Activated CD4-positive, alpha-beta T cell treated with anti-CD3 and anti-CD28 coated beads, Interleukin-2, amount 10 ng/mL, durations not matched to agents 7 days and 5 days (primary cell): ENCODE measurements around the gene TAS2R40. TPM values are rescaled to one million over a fixed set of nuclear protein-coding genes. Genes with fewer than 3 reads are reported as not detected.
A peak's percentile ranks its signal among the peaks of the same experiment; 100 is the strongest.

Experiments used
- CTCF ChIA-PET: fragments of 350-600 bp; sonication (Branson Sonifier 250); formaldehyde crosslinking; loops from one replicate; lab custom pipeline; 2021; ENCODE audit warnings: antibody characterized with exemption; lab: Charles Lee
- POLR2A ChIA-PET: fragments of 350-600 bp; sonication (Branson Sonifier 250); formaldehyde crosslinking; loops from one replicate; lab custom pipeline; 2021; ENCODE audit warnings: antibody characterized with exemption; lab: Charles Lee
- DNase-seq: peaks from one replicate; pipeline ENCODE4 v3.0.0-alpha.2; 2020
- H3K27ac Mint-ChIP-seq: one replicate; pipeline ENCODE4 v1.8.0; 2021; ENCODE audit warnings: mild to moderate bottlenecking, moderate library complexity, mixed read lengths
- H3K27me3 Mint-ChIP-seq: one replicate; pipeline ENCODE4 v1.8.0; 2021; ENCODE audit warnings: mixed read lengths
- H3K36me3 Mint-ChIP-seq: one replicate; pipeline ENCODE4 v1.8.0; 2021; ENCODE audit warnings: low read depth, mixed read lengths
- H3K4me1 Mint-ChIP-seq: one replicate; pipeline ENCODE4 v1.8.0; 2021; ENCODE audit warnings: mixed read lengths
- H3K4me3 Mint-ChIP-seq: one replicate; pipeline ENCODE4 v1.8.0; 2021; ENCODE audit warnings: mild to moderate bottlenecking, moderate library complexity, mixed read lengths
- H3K9me3 Mint-ChIP-seq: one replicate; pipeline ENCODE4 v1.8.0; 2021; ENCODE audit warnings: mixed read lengths
- total RNA-seq, 2 experiments: library from RNA; stranded (reverse); gene quantifications; one replicate each; pipeline ENCODE4 v1.2.3, GENCODE V29; 2021

TAS2R40 gene
- total RNA-seq, 2 experiments from 2014 or later = not detected

DNA sequence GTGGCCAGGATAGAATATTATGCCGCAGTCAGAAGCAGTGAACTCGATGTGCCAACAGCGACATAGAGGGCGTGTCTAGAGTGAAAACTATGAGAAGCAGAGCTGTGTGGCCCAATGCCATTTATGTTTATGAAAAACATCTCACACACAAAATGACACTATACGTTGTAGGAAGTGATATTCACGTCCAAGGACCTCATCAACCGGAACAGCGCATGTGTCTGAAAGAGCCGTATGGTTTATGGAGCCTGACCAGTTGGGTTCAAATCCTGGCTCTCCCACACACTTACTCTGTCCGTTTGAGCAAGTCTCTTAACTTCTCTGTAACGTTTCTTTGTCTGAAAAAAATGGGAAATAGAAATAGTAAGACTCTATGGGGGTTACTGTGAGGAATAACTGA is 20.5 kb downstream of the TAS2R40 start:
- ChIA-PET POLR2A (no interaction called here), CTCF (interaction anchor here (0.6 to 2.9 kb wide), 6 partner anchors 13 to 138 kb away, joined by 3 to 21 read pairs (median 6); no protein-coding TSS in a partner anchor)
- H3K4me3 Mint-ChIP-seq = no peak overlapping the region
- DNase-seq = no peak
- no peak overlapping the region for H3K27ac Mint-ChIP-seq
- no peaks in the 10 kb centered on the region for H3K27me3 Mint-ChIP-seq
- peaks cover 21% of the 10 kb centered on the region for H3K9me3 Mint-ChIP-seq
- peaks cover 23% of the 10 kb centered on the region for H3K36me3 Mint-ChIP-seq
- H3K4me1 Mint-ChIP-seq = peaks cover 71% of the 10 kb centered on the region

DNA sequence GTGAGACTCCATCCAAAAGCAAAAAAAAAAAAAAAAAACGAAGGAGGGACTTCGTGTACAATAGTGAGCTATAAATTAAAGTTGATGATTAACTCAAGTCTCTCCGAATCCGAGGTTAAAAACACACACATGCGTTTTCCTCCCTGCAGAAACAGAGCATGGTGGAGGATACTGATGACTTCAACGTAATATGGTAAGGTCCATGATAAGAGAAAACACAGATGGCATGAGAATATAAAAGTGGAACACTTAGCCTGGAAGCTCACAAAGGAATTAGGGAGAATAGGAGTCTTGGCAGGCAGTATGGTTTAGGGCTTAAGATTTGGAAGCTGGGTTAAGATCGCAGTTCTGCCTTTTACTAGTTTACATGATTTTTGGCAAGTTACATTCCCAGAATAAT is 21.3 kb downstream of the TAS2R40 start:
- no peak for DNase-seq
- POLR2A ChIA-PET = interaction anchor here (1.1 to 1.4 kb wide), 2 partner anchors 20 to 26 kb away, joined by 3 to 5 read pairs; partner anchors contain the start of gene GSTK1
- Mint-ChIP-seq H3K4me3 (no peak overlapping the region), H3K27ac (no peak overlapping the region), H3K4me1 (peaks cover 74% of the 10 kb centered on the region), H3K36me3 (peaks cover 25% of the 10 kb centered on the region), H3K27me3 (no peaks in the 10 kb centered on the region), H3K9me3 (peaks cover 19% of the 10 kb centered on the region)
- CTCF ChIA-PET = interaction anchor here (0.6 to 1.9 kb wide), 5 partner anchors 12 to 137 kb away, joined by 3 to 7 read pairs (median 6); no protein-coding TSS in a partner anchor

DNA sequence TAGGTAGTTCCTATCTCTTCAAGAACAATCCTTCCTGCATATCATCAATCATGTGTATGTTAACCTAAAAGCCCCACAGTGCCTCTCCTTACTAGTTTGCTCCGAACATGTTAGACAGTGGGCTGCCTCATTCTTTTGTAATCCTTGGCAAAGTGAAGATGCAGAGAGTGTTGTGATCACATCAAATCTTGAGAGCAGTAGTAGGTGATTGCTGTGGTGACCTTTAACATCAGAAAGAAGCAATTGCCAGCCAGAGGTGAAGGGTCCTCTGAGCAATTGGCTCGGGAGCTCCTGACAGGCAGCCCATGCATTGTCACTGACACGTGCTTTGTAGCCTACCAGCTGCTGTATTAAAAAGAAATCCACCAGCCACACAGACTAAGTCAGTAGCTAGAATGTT is 21.8 kb downstream of the TAS2R40 start:
- Mint-ChIP-seq H3K9me3 (peaks cover 22% of the 10 kb centered on the region), H3K27ac (peak overlapping the region; percentile 70), H3K27me3 (no peaks in the 10 kb centered on the region), H3K36me3 (peaks cover 27% of the 10 kb centered on the region), H3K4me3 (no peak overlapping the region), H3K4me1 (peaks cover 77% of the 10 kb centered on the region)
- POLR2A ChIA-PET = interaction anchor here (0.6 to 1.4 kb wide), 3 partner anchors 15 to 25 kb away, joined by 3 to 5 read pairs (median 3); partner anchors contain the start of gene GSTK1
- no peak for DNase-seq
- CTCF ChIA-PET = interaction anchor here (0.6 to 1.9 kb wide), 4 partner anchors 12 to 137 kb away, joined by 4 to 7 read pairs (median 6); no protein-coding TSS in a partner anchor

DNA sequence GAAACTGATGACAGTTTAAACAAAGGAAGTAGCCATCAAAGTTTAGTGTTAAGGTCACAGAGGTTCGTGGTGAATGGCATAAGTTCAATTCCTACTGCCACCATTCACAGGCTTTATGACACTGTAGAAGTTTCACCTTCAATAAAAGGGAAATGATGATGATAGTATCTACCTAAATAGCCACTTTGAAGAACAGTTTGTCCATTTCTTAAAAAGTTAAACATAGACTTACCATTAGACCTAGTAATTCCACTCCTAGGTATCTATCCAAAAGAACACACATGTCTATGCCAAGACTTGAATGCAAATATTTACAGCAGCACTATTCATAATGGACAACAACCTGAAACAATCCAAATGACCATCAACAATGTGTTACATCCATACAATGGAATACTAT is 22.5 kb downstream of the TAS2R40 start:
- Mint-ChIP-seq H3K4me1 (peaks cover 81% of the 10 kb centered on the region), H3K27me3 (no peaks in the 10 kb centered on the region), H3K27ac (peak overlapping the region; percentile 82), H3K36me3 (peaks cover 34% of the 10 kb centered on the region), H3K4me3 (no peak overlapping the region), H3K9me3 (peaks cover 29% of the 10 kb centered on the region)
- POLR2A ChIA-PET = interaction anchor here (0.6 to 1.4 kb wide), 3 partner anchors 14 to 25 kb away, joined by 3 to 5 read pairs (median 3); partner anchors contain the start of gene GSTK1
- DNase-seq = no peak
- CTCF ChIA-PET = interaction anchor here (1.2 to 1.9 kb wide), 3 partner anchors 15 to 436 kb away, joined by 3 to 7 read pairs (median 3); no protein-coding TSS in a partner anchor

DNA sequence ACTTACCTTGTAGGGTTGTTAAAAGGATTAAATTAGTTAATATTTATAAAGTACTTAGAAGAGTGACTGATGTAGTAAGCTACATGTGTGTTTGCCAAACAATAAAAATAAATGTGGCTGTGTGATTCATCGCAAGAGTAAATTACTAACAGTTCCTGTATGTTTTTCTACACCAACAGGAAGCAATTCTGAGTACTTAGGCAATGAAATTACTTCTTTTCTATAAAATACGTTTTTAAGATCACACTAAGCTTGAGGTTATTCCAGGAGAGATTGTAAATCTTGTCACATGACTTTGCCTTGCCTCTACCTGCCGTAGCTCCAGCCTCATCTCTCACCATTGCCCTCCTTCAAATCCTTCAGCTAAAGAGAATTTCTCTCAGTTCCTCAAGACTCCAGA is 23.3 kb downstream of the TAS2R40 start:
- no peak for DNase-seq
- H3K36me3 Mint-ChIP-seq = peaks cover 40% of the 10 kb centered on the region
- peak overlapping the region; percentile 35 for H3K4me3 Mint-ChIP-seq
- H3K27me3 Mint-ChIP-seq = no peaks in the 10 kb centered on the region
- peaks cover 35% of the 10 kb centered on the region for H3K9me3 Mint-ChIP-seq
- peak overlapping the region; percentile 82 for H3K27ac Mint-ChIP-seq
- peaks cover 87% of the 10 kb centered on the region for H3K4me1 Mint-ChIP-seq
- CTCF ChIA-PET = interaction anchor here (0.9 to 1.6 kb wide), 4 partner anchors 14 to 437 kb away, joined by 3 read pairs; no protein-coding TSS in a partner anchor
- POLR2A ChIA-PET = interaction anchor here (0.6 to 1.1 kb wide), 3 partner anchors 18 to 127 kb away, joined by 3 to 5 read pairs (median 4); partner anchors contain the start of gene GSTK1

DNA sequence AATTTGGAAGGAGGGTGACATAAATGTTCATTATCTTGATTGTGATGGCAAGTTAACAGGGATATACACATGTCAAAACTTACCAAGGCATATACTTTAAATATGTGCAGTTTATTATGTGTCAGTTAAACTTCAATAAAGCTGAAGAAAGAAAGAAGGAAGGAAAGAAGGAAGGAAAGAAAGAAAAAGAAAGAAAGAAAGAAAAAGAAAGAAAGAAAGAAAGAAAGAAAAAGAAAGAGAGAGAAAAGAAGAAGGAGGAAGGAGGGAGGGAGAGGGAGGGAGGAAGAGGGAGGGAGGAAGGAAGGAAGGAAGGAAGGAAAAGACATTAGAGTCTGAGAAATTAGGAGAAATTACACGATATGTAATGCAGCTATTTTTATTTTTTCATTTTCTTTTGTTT is 25.5 kb downstream of the TAS2R40 start:
- H3K36me3 Mint-ChIP-seq = peaks cover 59% of the 10 kb centered on the region
- no peak overlapping the region for H3K4me3 Mint-ChIP-seq
- POLR2A ChIA-PET = no interaction called here
- CTCF ChIA-PET = interaction anchor here (0.6 to 1.2 kb wide), 3 partner anchors 52 to 122 kb away, joined by 3 read pairs; no protein-coding TSS in a partner anchor
- DNase-seq = no peak
- peak overlapping the region; percentile 34 for H3K27ac Mint-ChIP-seq
- H3K27me3 Mint-ChIP-seq = no peaks in the 10 kb centered on the region
- H3K9me3 Mint-ChIP-seq = peaks cover 48% of the 10 kb centered on the region
- peaks cover 89% of the 10 kb centered on the region for H3K4me1 Mint-ChIP-seq

DNA sequence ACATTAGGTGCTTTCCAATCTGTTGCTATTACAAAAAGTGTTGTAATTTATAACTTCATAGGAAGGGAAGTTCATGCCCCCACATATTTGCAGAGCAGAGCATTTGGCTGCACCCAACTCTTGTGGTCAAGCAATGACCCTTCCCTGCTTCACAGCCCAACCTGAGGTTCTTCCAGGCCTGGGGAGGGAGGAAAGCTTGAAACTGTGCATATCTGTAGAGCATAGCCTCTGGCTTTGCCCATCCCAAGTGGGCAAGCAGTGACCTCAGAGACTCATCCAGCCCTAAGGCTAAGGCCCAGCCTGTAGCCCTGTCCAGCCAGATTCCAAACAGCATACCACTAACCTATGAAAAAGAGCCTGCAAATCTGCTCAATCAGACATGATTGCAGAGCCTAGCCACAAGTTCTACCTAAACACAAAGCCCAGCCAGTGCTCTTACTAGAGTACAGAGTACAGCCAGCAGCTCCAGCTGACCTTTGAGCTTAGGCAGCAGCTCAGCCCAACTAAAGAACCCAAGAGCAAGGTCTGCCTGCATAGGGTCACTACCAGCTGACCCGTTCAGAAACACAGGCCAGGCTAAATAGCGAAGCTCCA is 27.0 kb downstream of the TAS2R40 start:
- H3K4me3 Mint-ChIP-seq = no peak overlapping the region
- ChIA-PET POLR2A (interaction anchor here (0.6 kb wide), 1 partner anchor 31 kb away, joined by 4 read pairs; no protein-coding TSS in a partner anchor), CTCF (interaction anchor here (0.6 to 5.0 kb wide), 5 partner anchors 8 to 131 kb away, joined by 3 to 23 read pairs (median 3); no protein-coding TSS in a partner anchor)
- peaks cover 59% of the 10 kb centered on the region for H3K9me3 Mint-ChIP-seq
- peaks cover 88% of the 10 kb centered on the region for H3K4me1 Mint-ChIP-seq
- H3K27ac Mint-ChIP-seq = peak overlapping the region; percentile 60
- peaks cover 69% of the 10 kb centered on the region for H3K36me3 Mint-ChIP-seq
- DNase-seq = no peak
- H3K27me3 Mint-ChIP-seq = no peaks in the 10 kb centered on the region

DNA sequence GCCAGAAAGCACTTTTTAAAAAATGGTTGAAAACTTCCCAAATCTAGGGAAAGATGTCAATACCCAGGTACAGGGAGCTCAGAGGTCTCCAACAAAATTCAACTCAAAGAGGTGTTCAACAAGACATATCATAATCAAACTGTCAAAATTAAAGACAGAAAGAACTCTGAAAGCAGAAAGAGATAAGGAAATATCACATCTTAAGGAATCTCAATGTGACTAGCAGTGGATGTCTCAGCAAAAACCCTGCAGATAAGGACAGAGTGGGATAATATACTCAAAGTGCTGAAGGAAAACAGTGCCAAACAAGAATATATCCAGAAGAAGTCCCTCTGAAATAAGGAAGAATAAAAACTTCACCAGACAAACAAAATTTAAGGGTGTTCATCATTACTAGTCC is 28.4 kb downstream of the TAS2R40 start:
- H3K36me3 Mint-ChIP-seq = peaks cover 73% of the 10 kb centered on the region
- DNase-seq = no peak
- CTCF ChIA-PET = interaction anchor here (1.3 to 5.0 kb wide), 4 partner anchors 10 to 60 kb away, joined by 3 to 23 read pairs (median 7); no protein-coding TSS in a partner anchor
- H3K4me3 Mint-ChIP-seq = peak overlapping the region; percentile 10
- no peaks in the 10 kb centered on the region for H3K27me3 Mint-ChIP-seq
- POLR2A ChIA-PET = no interaction called here
- H3K27ac Mint-ChIP-seq = peak overlapping the region; percentile 88
- peaks cover 86% of the 10 kb centered on the region for H3K4me1 Mint-ChIP-seq
- H3K9me3 Mint-ChIP-seq = peaks cover 61% of the 10 kb centered on the region

DNA sequence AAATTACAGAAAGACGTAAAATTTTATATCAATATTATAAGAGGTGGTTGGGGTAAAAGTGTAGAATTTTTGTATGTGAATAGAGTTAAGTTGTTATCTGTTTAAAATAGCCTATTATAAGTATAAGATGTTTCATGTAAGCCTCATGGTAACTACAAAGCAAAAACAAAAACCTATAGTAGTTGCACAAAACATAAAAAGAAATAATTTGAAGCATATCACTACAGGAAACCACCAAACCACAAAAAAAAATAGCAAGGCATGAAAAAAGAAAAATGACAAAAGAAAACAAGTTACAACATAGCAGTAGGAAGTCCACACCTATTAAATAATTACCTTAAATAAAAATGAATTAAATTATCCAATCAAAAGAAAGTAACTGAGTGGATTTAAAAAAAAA is 29.0 kb downstream of the TAS2R40 start:
- Mint-ChIP-seq H3K9me3 (peaks cover 60% of the 10 kb centered on the region), H3K27me3 (no peaks in the 10 kb centered on the region), H3K27ac (peak overlapping the region; percentile 88), H3K4me3 (peak overlapping the region; percentile 10), H3K36me3 (peaks cover 71% of the 10 kb centered on the region), H3K4me1 (peaks cover 86% of the 10 kb centered on the region)
- DNase-seq = no peak
- ChIA-PET POLR2A (no interaction called here), CTCF (interaction anchor here (1.3 to 5.0 kb wide), 5 partner anchors 10 to 59 kb away, joined by 3 to 23 read pairs (median 4); no protein-coding TSS in a partner anchor)

DNA sequence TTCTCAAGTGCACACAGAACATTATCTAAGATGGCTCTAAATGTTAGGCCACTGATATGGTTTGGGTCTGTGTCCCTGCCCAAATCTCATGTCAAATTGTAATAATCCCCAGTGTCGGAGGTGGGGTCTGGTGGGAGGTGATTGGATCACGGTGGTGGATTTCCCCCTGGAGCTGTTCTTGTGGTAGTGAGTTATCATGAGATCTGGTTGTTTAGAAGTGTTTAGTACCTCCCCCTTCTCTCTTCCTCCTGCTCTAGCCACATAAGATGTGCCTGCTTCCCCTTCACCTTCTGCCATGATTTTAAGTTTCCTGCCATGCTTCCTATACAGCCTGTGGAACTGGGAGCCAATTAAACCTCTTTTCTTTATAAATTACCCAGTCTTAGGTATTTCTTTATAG is 30.2 kb downstream of the TAS2R40 start:
- Mint-ChIP-seq H3K27ac (peak overlapping the region; percentile 88), H3K4me3 (no peak overlapping the region), H3K9me3 (peaks cover 54% of the 10 kb centered on the region), H3K36me3 (peaks cover 66% of the 10 kb centered on the region), H3K27me3 (no peaks in the 10 kb centered on the region), H3K4me1 (peaks cover 84% of the 10 kb centered on the region)
- POLR2A ChIA-PET = no interaction called here
- peak; percentile 33 for DNase-seq
- CTCF ChIA-PET = interaction anchor here (1.3 to 5.0 kb wide), 3 partner anchors 9 to 27 kb away, joined by 4 to 23 read pairs (median 10); no protein-coding TSS in a partner anchor

DNA sequence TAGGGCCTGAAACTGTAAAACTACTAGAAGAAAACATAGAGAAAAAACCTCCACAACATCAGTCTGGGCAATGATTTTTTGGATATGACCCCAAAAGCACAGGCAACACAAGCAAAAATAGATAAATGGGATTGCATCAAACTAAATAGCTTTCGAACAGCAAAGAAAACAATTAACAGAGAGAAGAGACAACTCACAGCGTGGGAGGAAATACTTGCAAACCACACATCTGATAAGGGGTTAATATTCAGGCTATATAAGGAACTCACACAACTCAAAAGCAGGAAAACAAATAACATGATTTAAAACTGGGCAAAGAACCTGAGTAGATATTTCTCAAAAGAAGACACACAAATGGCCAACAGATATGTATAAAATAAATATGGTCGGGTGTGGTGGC is 33.7 kb downstream of the TAS2R40 start:
- no peak for DNase-seq
- ChIA-PET POLR2A (interaction anchor here (0.6 to 1.1 kb wide), 2 partner anchors 8 to 42 kb away, joined by 3 read pairs; partner anchors contain the start of gene GSTK1), CTCF (interaction anchor here (1.0 to 3.2 kb wide), 6 partner anchors 8 to 248 kb away, joined by 3 to 17 read pairs (median 6); partner anchors contain the start of genes CASP2 and GSTK1)
- H3K27me3 Mint-ChIP-seq = no peaks in the 10 kb centered on the region
- peak overlapping the region; percentile 17 for H3K4me3 Mint-ChIP-seq
- H3K4me1 Mint-ChIP-seq = peaks cover 79% of the 10 kb centered on the region
- peaks cover 43% of the 10 kb centered on the region for H3K36me3 Mint-ChIP-seq
- H3K9me3 Mint-ChIP-seq = peaks cover 34% of the 10 kb centered on the region
- peak overlapping the region; percentile 74 for H3K27ac Mint-ChIP-seq

DNA sequence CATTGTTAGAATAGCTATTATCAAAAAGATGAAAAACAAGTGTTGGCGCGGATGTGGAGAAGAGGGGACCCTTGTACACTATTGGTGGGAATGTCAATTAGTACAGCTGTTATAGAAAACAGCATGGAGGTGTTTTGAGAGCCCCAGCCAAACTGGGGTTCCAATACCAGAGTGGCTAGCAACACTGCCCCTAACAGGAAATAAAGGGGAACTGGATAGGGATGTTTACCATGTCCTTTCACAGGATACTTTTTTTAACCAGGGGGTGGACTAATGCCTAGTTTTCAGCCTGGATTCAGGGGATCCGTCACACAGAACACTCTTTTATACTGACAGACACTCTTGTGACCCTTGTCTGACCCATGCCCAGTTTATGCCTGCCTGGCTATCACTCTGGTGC is 34.5 kb downstream of the TAS2R40 start:
- peaks cover 30% of the 10 kb centered on the region for H3K9me3 Mint-ChIP-seq
- ChIA-PET CTCF (interaction anchor here (1.0 to 3.2 kb wide), 4 partner anchors 14 to 249 kb away, joined by 3 to 17 read pairs (median 6); no protein-coding TSS in a partner anchor), POLR2A (interaction anchor here (0.6 kb wide), 1 partner anchor 41 kb away, joined by 3 read pairs; no protein-coding TSS in a partner anchor)
- DNase-seq = no peak
- no peak overlapping the region for H3K4me3 Mint-ChIP-seq
- H3K36me3 Mint-ChIP-seq = peaks cover 37% of the 10 kb centered on the region
- H3K27ac Mint-ChIP-seq = no peak overlapping the region
- no peaks in the 10 kb centered on the region for H3K27me3 Mint-ChIP-seq
- peaks cover 76% of the 10 kb centered on the region for H3K4me1 Mint-ChIP-seq
